Lower leg skin (tissue), 3 donors: ENCODE results near the gene CDK12.

ENCODE experiments used
- CTCF ChIP-seq, 3 donors: fragments of 450-650 bp; IDR thresholded peaks; one replicate each; pipeline ENCODE4 v1.5.1; 2016; ENCODE audit warnings: antibody characterized with exemption in 3 of 3, mild to moderate bottlenecking in 3 of 3, moderate library complexity in 2 of 3
- POLR2A ChIP-seq, 2 donors: fragments of 450-650 bp; IDR thresholded peaks; one replicate each; pipeline ENCODE4 v1.6.1; 2016 to 2017; ENCODE audit warnings: antibody characterized with exemption in 2 of 2, mild to moderate bottlenecking in 1 of 2, moderate library complexity in 1 of 2

DNA sequence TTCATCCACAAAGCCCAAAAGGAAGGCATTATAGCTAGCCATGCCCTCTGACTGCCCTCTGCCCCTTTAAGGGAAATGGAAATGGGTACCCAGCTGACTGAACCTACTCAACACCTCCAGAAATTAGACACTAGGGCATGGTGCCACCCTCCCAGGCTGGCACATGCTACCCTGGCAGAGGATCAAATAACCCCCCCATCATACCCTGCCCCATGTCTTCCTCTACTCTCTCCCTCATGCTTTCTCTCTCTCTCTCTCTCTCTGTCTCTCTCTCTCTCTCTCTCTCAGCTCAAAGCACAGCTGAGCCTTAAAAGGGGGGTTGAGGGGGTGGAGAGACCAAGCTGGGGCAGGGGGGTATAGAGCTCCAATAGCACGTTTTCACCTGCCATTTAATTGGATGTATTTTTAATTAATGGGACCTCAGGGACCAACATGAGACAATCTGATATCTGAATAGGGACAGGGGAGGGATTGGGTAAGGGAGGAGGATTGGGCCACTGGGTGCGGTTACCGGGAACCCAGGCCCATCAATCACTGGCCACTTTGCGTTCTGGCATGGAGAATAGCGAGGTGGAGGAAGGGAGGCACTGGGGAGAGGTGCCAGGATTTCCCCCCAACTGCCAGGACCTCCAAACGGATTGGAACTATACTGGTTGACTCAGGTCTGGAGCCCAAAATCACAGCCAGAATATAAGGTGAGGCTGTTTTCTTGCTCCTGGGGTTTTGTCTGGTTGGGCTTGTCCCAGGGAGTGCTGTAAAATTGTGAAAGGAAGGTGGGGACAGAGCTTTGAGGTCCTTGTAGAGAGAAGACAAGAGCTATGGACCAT, 88.7 kb downstream of the CDK12 start:
- TF ChIP-seq CTCF (IDR thresholded peaks at IDR 0.05) = no peak
- no peak for TF ChIP-seq POLR2A (IDR thresholded peaks at IDR 0.05)
